ENCODE results near the gene TMEM132D.

Gene TMEM132D

DNA sequence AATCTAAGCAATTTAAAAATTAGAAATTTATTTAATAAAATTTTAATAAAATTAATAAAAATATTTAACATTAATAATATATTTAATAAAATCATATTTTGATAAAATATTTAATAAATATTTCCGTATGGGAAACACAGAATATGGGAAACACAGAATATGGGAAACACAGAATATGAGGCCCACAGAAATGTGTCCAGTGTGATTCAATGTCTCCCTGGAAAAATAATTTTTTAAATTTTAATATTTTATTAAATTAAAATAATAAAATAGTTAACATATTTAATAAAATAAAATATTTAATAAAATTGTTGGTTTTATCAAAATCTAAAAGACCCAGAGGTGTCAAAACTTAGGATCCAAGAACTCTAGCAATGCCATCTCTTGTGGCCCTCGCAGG, 186.4 kb downstream of the TMEM132D start:
- H3K4ac ChIP-seq (ENCODE audit: low read depth in 1 of 2, low read length in 2 of 2), result no peak overlapping the region
- H3K18ac ChIP-seq (ENCODE audit: low read depth in 1 of 2, low read length in 2 of 2), result no peak overlapping the region
- H3K4me3 ChIP-seq (ENCODE audit: insufficient read depth in 1 of 2, low read depth in 1 of 2, low read length in 2 of 2), result no peak overlapping the region
- H3K36me3 ChIP-seq (ENCODE audit: control insufficient read depth in 1 of 2, insufficient read depth in 2 of 2, low read depth in 1 of 2, low read length in 2 of 2), result no peaks in the 10 kb centered on the region
- H3K27me3 ChIP-seq (ENCODE audit: control insufficient read depth in 1 of 2, insufficient read depth in 1 of 2, low read length in 2 of 2), result no peaks in the 10 kb centered on the region
- H3K23ac ChIP-seq (ENCODE audit: low read length in 2 of 2), result no peak overlapping the region
- H2AK5ac ChIP-seq (ENCODE audit: low read length, severe bottlenecking), result no peak overlapping the region
- H2BK5ac ChIP-seq (ENCODE audit: low read depth, low read length, poor library complexity, severe bottlenecking), result no peak overlapping the region
- H3K4me2 ChIP-seq (ENCODE audit: low read length, poor library complexity, severe bottlenecking), result no peak overlapping the region
- H2BK120ac ChIP-seq (ENCODE audit: low read depth, low read length), result no peak overlapping the region
- H3K14ac ChIP-seq (ENCODE audit: low read length in 2 of 2), result no peak overlapping the region
- peaks cover 39% of the 10 kb centered on the region for H3K9me3 ChIP-seq (ENCODE audit: control insufficient read depth, low read length)
- H3K79me1 ChIP-seq (replicated peaks; ENCODE audit: low read length, poor library complexity, severe bottlenecking), result no peaks in the 10 kb centered on the region
- no peak overlapping the region for H2BK15ac ChIP-seq (ENCODE audit: low read depth, poor library complexity, severe bottlenecking)
- no peak for DNase-seq
- H3K4me1 ChIP-seq (ENCODE audit: control insufficient read depth, insufficient read depth, low read depth, low read length), result no peaks in the 10 kb centered on the region
- H4K91ac ChIP-seq (ENCODE audit: low read length), result no peak overlapping the region
- no peak overlapping the region for H3K27ac ChIP-seq (ENCODE audit: low read length, poor library complexity, severe bottlenecking)
- no peak overlapping the region for H2BK12ac ChIP-seq (ENCODE audit: low read length in 2 of 2)
- no peak overlapping the region for H3K9ac ChIP-seq (ENCODE audit: low read length)
- WGBS, result 94% methylated on average over 1 of the region's 2 CpGs
- H2AFZ ChIP-seq (ENCODE audit: low read depth, low read length), result no peak overlapping the region
- H4K8ac ChIP-seq (ENCODE audit: low read length), result no peak overlapping the region

DNA sequence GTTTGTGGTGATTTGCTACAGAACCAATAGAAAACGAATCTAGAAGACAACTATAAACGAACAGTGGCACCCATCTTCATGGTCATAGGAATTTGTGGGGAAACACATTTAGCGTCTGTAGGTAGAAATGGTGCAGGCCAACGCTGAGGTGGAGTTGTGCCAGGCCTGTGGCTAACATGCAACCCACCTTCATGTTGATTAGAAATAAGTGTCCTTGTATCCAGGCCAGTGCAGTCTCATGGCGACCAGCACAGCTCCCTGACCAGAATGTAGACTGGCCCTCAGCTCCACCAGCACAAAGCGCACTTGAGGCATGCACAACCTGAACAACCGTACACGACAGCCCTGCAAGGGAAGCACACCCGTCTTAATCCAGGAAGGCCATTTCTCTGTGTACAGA, 187.0 kb downstream of the TMEM132D start:
- Histone ChIP-seq H3K79me1 (replicated peaks; ENCODE audit: low read length, poor library complexity, severe bottlenecking) (no peaks in the 10 kb centered on the region), H3K23ac (ENCODE audit: low read length in 2 of 2) (no peak overlapping the region), H2AK5ac (ENCODE audit: low read length, severe bottlenecking) (no peak overlapping the region), H2AFZ (ENCODE audit: low read depth, low read length) (no peak overlapping the region), H2BK15ac (ENCODE audit: low read depth, poor library complexity, severe bottlenecking) (no peak overlapping the region), H3K4me3 (ENCODE audit: insufficient read depth in 1 of 2, low read depth in 1 of 2, low read length in 2 of 2) (no peak overlapping the region), H3K4me2 (ENCODE audit: low read length, poor library complexity, severe bottlenecking) (no peak overlapping the region), H3K9ac (ENCODE audit: low read length) (no peak overlapping the region), H4K8ac (ENCODE audit: low read length) (no peak overlapping the region), H3K27me3 (ENCODE audit: control insufficient read depth in 1 of 2, insufficient read depth in 1 of 2, low read length in 2 of 2) (no peaks in the 10 kb centered on the region), H3K36me3 (ENCODE audit: control insufficient read depth in 1 of 2, insufficient read depth in 2 of 2, low read depth in 1 of 2, low read length in 2 of 2) (no peaks in the 10 kb centered on the region), H3K18ac (ENCODE audit: low read depth in 1 of 2, low read length in 2 of 2) (no peak overlapping the region), H3K9me3 (ENCODE audit: control insufficient read depth, low read length) (peaks cover 36% of the 10 kb centered on the region), H3K27ac (ENCODE audit: low read length, poor library complexity, severe bottlenecking) (no peak overlapping the region), H3K14ac (ENCODE audit: low read length in 2 of 2) (no peak overlapping the region), H3K4ac (ENCODE audit: low read depth in 1 of 2, low read length in 2 of 2) (no peak overlapping the region), H4K91ac (ENCODE audit: low read length) (no peak overlapping the region), H3K4me1 (ENCODE audit: control insufficient read depth, insufficient read depth, low read depth, low read length) (no peaks in the 10 kb centered on the region), H2BK120ac (ENCODE audit: low read depth, low read length) (no peak overlapping the region), H2BK5ac (ENCODE audit: low read depth, low read length, poor library complexity, severe bottlenecking) (no peak overlapping the region), H2BK12ac (ENCODE audit: low read length in 2 of 2) (no peak overlapping the region)
- 80% methylated on average over 9 of the region's 9 CpGs for WGBS
- no peak for DNase-seq

DNA sequence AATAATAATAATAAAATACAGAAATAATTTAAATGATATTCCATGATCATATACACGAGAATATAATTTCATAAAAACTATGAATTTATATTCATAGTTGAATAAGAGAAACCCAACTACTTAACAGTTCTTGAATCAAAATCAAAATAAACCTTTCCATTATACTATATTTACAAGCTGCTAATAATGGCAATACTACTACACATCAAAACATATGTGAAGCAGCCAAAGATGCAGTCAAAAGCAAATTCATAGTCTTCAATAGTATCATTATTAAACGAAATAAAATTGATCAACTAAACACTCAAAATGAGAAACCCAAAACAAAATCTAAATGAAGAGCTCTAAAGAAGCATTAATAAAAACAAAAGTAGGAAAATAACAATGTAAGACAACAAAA, 197.1 kb downstream of the TMEM132D start:
- no peaks in the 10 kb centered on the region for H3K36me3 ChIP-seq (ENCODE audit: control insufficient read depth in 1 of 2, insufficient read depth in 2 of 2, low read depth in 1 of 2, low read length in 2 of 2)
- H2BK120ac ChIP-seq (ENCODE audit: low read depth, low read length), result no peak overlapping the region
- H3K23ac ChIP-seq (ENCODE audit: low read length in 2 of 2), result no peak overlapping the region
- H3K4me2 ChIP-seq (ENCODE audit: low read length, poor library complexity, severe bottlenecking), result no peak overlapping the region
- H3K9ac ChIP-seq (ENCODE audit: low read length), result no peak overlapping the region
- H3K9me3 ChIP-seq (ENCODE audit: control insufficient read depth, low read length), result peaks cover 48% of the 10 kb centered on the region
- no peak overlapping the region for H3K18ac ChIP-seq (ENCODE audit: low read depth in 1 of 2, low read length in 2 of 2)
- H3K27me3 ChIP-seq (ENCODE audit: control insufficient read depth in 1 of 2, insufficient read depth in 1 of 2, low read length in 2 of 2), result no peaks in the 10 kb centered on the region
- no peak overlapping the region for H2BK5ac ChIP-seq (ENCODE audit: low read depth, low read length, poor library complexity, severe bottlenecking)
- no peak overlapping the region for H2BK15ac ChIP-seq (ENCODE audit: low read depth, poor library complexity, severe bottlenecking)
- no peak overlapping the region for H2BK12ac ChIP-seq (ENCODE audit: low read length in 2 of 2)
- no peak overlapping the region for H3K4ac ChIP-seq (ENCODE audit: low read depth in 1 of 2, low read length in 2 of 2)
- H3K4me1 ChIP-seq (ENCODE audit: control insufficient read depth, insufficient read depth, low read depth, low read length), result peaks cover 2% of the 10 kb centered on the region
- H4K91ac ChIP-seq (ENCODE audit: low read length), result no peak overlapping the region
- H3K79me1 ChIP-seq (replicated peaks; ENCODE audit: low read length, poor library complexity, severe bottlenecking), result no peaks in the 10 kb centered on the region
- H3K4me3 ChIP-seq (ENCODE audit: insufficient read depth in 1 of 2, low read depth in 1 of 2, low read length in 2 of 2), result no peak overlapping the region
- no peak for DNase-seq
- WGBS, result no CpG with 5 or more reads among the region's 2 CpGs
- H2AFZ ChIP-seq (ENCODE audit: low read depth, low read length), result no peak overlapping the region
- H4K8ac ChIP-seq (ENCODE audit: low read length), result no peak overlapping the region
- no peak overlapping the region for H2AK5ac ChIP-seq (ENCODE audit: low read length, severe bottlenecking)
- H3K14ac ChIP-seq (ENCODE audit: low read length in 2 of 2), result no peak overlapping the region
- H3K27ac ChIP-seq (ENCODE audit: low read length, poor library complexity, severe bottlenecking), result no peak overlapping the region

DNA sequence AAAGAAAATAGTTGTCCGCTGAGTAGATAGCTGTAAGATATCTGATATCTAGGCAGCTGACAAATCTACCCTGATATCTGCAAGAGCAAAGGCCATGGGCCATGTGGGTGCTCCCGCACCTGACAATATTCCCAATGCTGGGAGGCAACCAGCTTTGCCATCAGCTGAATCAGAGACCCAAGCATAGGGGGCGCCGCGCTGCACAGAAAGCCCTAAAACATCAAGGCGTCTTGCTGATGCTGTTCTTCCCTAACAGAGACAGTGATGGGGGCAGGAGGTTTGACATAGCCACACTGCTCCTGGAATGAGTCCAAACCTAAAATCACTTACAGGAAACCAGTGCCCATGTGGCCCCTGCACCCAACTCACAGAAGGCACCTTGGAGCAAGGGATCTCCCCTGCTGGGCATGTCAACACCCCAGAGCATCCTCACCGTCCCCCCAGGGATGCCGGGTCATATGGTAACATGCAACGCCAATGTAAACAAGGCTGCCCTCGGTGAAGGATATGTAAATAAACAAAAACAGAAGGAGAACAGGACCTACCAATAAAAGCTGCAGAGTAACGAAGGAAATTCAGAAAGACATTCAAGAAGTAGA, 199.5 kb downstream of the TMEM132D start:
- Histone ChIP-seq H2BK15ac (ENCODE audit: low read depth, poor library complexity, severe bottlenecking) (no peak overlapping the region), H2AFZ (ENCODE audit: low read depth, low read length) (no peak overlapping the region), H3K27me3 (ENCODE audit: control insufficient read depth in 1 of 2, insufficient read depth in 1 of 2, low read length in 2 of 2) (no peaks in the 10 kb centered on the region), H3K18ac (ENCODE audit: low read depth in 1 of 2, low read length in 2 of 2) (no peak overlapping the region), H3K79me1 (replicated peaks; ENCODE audit: low read length, poor library complexity, severe bottlenecking) (no peaks in the 10 kb centered on the region), H3K4me2 (ENCODE audit: low read length, poor library complexity, severe bottlenecking) (no peak overlapping the region), H4K91ac (ENCODE audit: low read length) (no peak overlapping the region), H4K8ac (ENCODE audit: low read length) (no peak overlapping the region), H3K4ac (ENCODE audit: low read depth in 1 of 2, low read length in 2 of 2) (no peak overlapping the region), H2BK5ac (ENCODE audit: low read depth, low read length, poor library complexity, severe bottlenecking) (no peak overlapping the region), H3K4me1 (ENCODE audit: control insufficient read depth, insufficient read depth, low read depth, low read length) (no peaks in the 10 kb centered on the region), H3K9ac (ENCODE audit: low read length) (no peak overlapping the region), H3K36me3 (ENCODE audit: control insufficient read depth in 1 of 2, insufficient read depth in 2 of 2, low read depth in 1 of 2, low read length in 2 of 2) (no peaks in the 10 kb centered on the region), H2BK120ac (ENCODE audit: low read depth, low read length) (no peak overlapping the region), H2BK12ac (ENCODE audit: low read length in 2 of 2) (no peak overlapping the region), H3K9me3 (ENCODE audit: control insufficient read depth, low read length) (peaks cover 47% of the 10 kb centered on the region), H3K27ac (ENCODE audit: low read length, poor library complexity, severe bottlenecking) (no peak overlapping the region), H3K23ac (ENCODE audit: low read length in 2 of 2) (no peak overlapping the region), H2AK5ac (ENCODE audit: low read length, severe bottlenecking) (no peak overlapping the region), H3K14ac (ENCODE audit: low read length in 2 of 2) (no peak overlapping the region), H3K4me3 (ENCODE audit: insufficient read depth in 1 of 2, low read depth in 1 of 2, low read length in 2 of 2) (no peak overlapping the region)
- DNase-seq, result no peak
- WGBS, result 84% methylated on average over 10 of the region's 11 CpGs

All from mesenchymal stem cell (in vitro differentiated cells and primary cell).